ENCODE results near the gene RAB3A.
A peak's percentile ranks its signal among the peaks of the same experiment; 100 is the strongest.

The RAB3A gene

DNA sequence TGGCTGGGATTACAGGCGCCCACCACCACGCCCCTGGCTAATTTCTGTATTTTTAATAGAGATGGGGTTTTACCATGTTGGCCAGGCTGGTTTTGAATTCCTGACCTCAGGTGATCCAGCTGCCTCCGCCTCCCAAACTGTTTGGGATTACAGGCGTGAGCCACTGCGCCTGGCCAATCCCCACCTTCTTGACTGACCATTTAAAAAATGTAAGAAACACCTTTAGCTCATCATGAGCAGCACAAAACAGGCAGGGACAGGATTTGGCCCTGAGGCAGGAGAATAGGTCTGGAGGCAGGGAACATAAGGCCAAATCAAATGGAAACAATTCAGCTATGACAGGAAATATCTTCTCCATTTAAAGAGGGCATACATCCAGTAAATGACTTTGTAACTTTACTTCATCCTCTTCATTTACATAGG lies 12.2 kb downstream of the RAB3A start:
- DNase-seq (ENCODE audit: extremely low spot score), result no peak
- ChIA-PET CTCF (interaction anchor here (0.8 to 3.2 kb wide), 18 partner anchors 9 to 225 kb away, joined by 3 to 36 read pairs (median 4); partner anchors contain the start of gene LSM4), POLR2A (interaction anchor here (0.5 to 3.3 kb wide), 6 partner anchors 12 to 631 kb away, joined by 3 to 26 read pairs (median 4); partner anchors contain the start of gene JUND)
- TF ChIP-seq, protein P1, sequence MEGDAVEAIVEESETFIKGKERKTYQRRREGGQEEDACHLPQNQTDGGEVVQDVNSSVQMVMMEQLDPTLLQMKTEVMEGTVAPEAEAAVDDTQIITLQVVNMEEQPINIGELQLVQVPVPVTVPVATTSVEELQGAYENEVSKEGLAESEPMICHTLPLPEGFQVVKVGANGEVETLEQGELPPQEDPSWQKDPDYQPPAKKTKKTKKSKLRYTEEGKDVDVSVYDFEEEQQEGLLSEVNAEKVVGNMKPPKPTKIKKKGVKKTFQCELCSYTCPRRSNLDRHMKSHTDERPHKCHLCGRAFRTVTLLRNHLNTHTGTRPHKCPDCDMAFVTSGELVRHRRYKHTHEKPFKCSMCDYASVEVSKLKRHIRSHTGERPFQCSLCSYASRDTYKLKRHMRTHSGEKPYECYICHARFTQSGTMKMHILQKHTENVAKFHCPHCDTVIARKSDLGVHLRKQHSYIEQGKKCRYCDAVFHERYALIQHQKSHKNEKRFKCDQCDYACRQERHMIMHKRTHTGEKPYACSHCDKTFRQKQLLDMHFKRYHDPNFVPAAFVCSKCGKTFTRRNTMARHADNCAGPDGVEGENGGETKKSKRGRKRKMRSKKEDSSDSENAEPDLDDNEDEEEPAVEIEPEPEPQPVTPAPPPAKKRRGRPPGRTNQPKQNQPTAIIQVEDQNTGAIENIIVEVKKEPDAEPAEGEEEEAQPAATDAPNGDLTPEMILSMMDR (IDR thresholded peaks at IDR 0.05; ENCODE audit: control extremely low read depth, extremely low read depth, low read depth, missing control alignments), result no peak

DNA sequence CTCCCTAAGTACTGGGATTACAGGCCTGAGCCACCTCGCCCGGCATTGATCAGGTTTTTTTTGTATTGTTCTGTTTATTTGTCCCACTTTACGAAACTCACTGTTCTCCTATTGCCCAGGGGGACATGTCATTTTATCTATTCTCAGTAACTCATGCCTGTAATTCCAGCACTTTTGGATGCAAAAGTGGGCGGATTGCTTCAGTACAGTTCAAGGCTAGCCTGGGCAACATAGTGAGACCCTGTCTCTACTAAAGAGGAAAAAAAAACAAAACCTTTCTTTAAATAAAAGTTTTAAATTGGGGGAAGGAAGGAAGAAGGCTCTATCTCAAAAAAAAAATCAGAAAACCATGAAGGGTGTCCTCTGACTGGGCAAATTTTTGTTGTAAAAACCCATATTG lies 13.6 kb downstream of the RAB3A start:
- CTCF ChIA-PET, result interaction anchor here (0.9 to 3.2 kb wide), 2 partner anchors 22 to 63 kb away, joined by 3 to 36 read pairs; a partner anchor contains a TSS

DNA sequence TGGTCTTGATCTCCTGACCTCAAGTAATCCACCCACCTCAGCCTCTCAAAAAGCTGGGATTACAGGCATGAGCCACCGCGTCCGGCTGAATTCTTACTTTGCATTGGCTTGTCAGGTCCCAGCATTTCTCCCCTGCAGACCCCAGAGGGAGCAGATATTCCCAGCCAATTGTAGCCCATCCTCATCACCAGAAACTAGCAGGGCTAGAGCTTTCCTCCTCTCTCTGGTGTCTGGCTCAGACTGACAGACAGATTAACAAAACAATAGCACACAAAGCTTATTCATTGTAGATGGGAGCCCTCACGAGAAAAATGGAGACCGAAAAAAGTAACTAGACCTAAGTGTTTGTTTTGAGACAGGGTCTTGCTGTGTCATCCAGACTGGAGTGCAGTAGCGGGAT lies 18.3 kb downstream of the RAB3A start:
- ChIA-PET CTCF (interaction anchor here (0.8 to 3.1 kb wide), 7 partner anchors 8 to 226 kb away, joined by 3 to 9 read pairs (median 6); partner anchors contain the start of gene PIK3R2), POLR2A (interaction anchor here (0.7 to 1.4 kb wide), 4 partner anchors 9 to 94 kb away, joined by 3 to 6 read pairs (median 4); no protein-coding TSS in a partner anchor)
- DNase-seq (ENCODE audit: extremely low spot score), result no peak
- TF ChIP-seq, protein P1 (IDR thresholded peaks at IDR 0.05; ENCODE audit: control extremely low read depth, extremely low read depth, low read depth, missing control alignments), result no peak

More for the DNA sequence above, 13.6 kb downstream of the RAB3A start:
- TF ChIP-seq, protein P1 (IDR thresholded peaks at IDR 0.05; ENCODE audit: control extremely low read depth, extremely low read depth, low read depth, missing control alignments), result no peak
- POLR2A ChIA-PET, result interaction anchor here (1.1 kb wide), 1 partner anchor 224 kb away, joined by 6 read pairs; no protein-coding TSS in a partner anchor
- DNase-seq (ENCODE audit: extremely low spot score), result no peak

DNA sequence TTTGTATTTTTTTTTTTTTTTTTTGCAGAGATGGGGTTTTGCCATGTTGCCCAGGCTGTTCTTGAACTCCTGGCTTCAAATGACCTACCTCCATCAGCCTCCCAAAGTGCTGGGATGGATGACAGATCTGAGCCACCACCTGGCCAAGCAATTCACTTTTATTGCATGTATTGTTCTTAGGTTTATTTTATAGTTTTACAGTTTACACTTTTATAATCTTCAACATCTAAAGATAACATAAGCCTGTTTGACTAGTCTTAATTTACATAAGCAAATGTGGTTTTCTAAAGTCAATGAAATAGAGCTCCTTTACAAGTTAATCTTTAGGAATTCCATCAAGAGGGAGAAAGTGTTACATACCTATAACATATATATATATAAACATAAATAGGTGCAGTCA lies 20.3 kb downstream of the RAB3A start:
- ChIA-PET CTCF (interaction anchor here (1.0 to 3.8 kb wide), 5 partner anchors 9 to 204 kb away, joined by 3 to 26 read pairs (median 4); partner anchors contain the start of genes MPV17L2 and PIK3R2), POLR2A (interaction anchor here (0.6 to 1.6 kb wide), 4 partner anchors 9 to 80 kb away, joined by 3 to 6 read pairs (median 4); no protein-coding TSS in a partner anchor)
- TF ChIP-seq, protein P1 (IDR thresholded peaks at IDR 0.05; ENCODE audit: control extremely low read depth, extremely low read depth, low read depth, missing control alignments), result no peak
- DNase-seq (ENCODE audit: extremely low spot score), result no peak

DNA sequence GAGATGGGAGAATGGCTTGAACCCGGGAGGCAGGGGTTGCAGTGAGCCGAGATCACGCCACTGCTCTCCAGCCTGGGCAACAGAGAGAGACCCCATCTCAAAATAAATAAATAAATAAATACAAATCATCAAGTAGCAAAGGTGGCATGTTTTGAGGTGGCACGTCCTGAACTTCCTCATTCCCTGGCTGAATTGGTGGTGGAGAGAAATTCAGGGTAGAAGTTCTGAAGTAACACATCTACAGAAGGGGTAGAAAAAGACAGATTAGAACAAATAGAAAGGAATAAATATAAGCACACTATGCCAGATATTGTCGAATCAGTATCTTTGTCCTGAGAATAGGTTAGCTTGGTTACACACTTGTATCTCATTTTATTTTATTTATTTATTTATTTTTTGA lies 23.9 kb downstream of the RAB3A start:
- CTCF ChIA-PET, result interaction anchor here (3.0 kb wide), 1 partner anchor 9 kb away, joined by 11 read pairs; no protein-coding TSS in a partner anchor
- DNase-seq (ENCODE audit: extremely low spot score), result no peak
- POLR2A ChIA-PET, result interaction anchor here (0.6 kb wide), 1 partner anchor 12 kb away, joined by 4 read pairs; no protein-coding TSS in a partner anchor
- TF ChIP-seq, protein P1 (IDR thresholded peaks at IDR 0.05; ENCODE audit: control extremely low read depth, extremely low read depth, low read depth, missing control alignments), result no peak

DNA sequence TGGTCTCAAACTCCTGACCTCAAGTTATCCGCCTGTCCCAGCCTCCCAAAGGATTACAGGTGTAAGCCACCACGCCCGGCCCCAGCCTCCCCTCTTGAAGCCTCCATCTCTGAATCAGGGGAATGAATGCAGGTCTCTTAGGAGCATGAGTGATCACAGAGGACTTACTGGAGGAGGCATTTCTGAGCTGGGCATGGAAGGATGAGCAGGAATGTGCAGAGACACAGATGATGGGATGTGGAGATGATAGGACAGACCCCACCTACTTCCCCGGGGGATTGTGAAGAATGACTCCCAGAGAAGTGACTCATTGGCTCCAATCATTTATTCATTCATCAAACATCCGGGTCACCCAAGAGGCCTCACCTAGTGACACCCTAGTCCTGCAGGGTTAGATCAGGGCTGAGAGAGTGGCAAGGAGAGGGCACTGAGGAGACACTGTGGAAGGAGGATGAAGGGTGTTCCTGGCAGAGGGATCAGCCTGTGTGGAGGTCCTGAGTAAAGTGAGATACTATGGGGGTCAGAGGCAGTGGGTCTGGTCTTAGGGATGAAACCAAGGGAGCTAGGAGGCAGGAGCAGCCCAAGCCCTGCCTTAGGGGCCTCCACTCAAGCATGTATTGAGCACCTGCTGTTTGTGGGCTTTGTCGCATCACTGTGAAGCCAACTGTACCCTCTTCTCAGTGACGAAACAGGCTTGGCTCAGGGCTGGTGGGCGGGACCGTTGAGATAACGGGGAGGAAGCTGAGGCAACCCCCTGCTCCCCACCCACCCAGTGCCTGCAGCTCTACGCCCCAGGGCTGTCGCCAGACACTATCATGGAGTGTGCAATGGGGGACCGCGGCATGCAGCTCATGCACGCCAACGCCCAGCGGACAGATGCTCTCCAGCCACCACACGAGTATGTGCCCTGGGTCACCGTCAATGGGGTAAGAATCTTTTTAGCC lies 27.2 kb downstream of the RAB3A start:
- ChIA-PET CTCF (interaction anchor here (0.7 to 3.5 kb wide), 6 partner anchors 9 to 16 kb away, joined by 3 to 16 read pairs (median 8); partner anchors contain the start of gene MPV17L2), POLR2A (interaction anchor here (0.5 to 1.9 kb wide), 3 partner anchors 9 to 105 kb away, joined by 3 to 6 read pairs (median 5); partner anchors contain the start of genes JUND and RAB3A)
- TF ChIP-seq, protein P1 (IDR thresholded peaks at IDR 0.05; ENCODE audit: control extremely low read depth, extremely low read depth, low read depth, missing control alignments), result no peak
- peak; percentile 3 for DNase-seq (ENCODE audit: extremely low spot score)
